HCT116 (cell line): Measurements from ENCODE around the gene FOXR1. TPM values are rescaled to one million over a fixed set of nuclear protein-coding genes. Genes with fewer than 3 reads are reported as not detected.

Experiments used
- ATAC-seq: fragments of 200-7000 bp; cut with Tn5 transposase; 2 replicates; pipeline ENCODE4 v1.9.1; 2020; ENCODE audit warnings: mild to moderate bottlenecking, moderate library complexity
- BruUV-seq: library from RNA; stranded (reverse); fragments of 400-500 nt; replicated peaks from 2 replicates; lab custom pipeline; 2021; lab: Mats Ljungman, UMichigan
- CTCF ChIA-PET: fragments of 300-600 bp; sonication (Branson Sonifier 250); formaldehyde crosslinking; loops from one replicate; lab custom pipeline; 2021; ENCODE audit warnings: antibody characterized with exemption; lab: Charles Lee
- POLR2A ChIA-PET: fragments of 300-600, 350-600 bp; sonication (Branson Sonifier 250); formaldehyde crosslinking; loops from one replicate; lab custom pipeline; 2021; ENCODE audit warnings: antibody characterized with exemption; lab: Charles Lee
- RAD21 ChIA-PET, 2 experiments: fragments of 300-600 bp; sonication (Branson Sonifier 250); formaldehyde crosslinking; loops; one replicate each; lab custom pipeline; 2023; ENCODE audit warnings: low total read pairs in 2 of 2; ENCODE audit not compliant: uncharacterized antibody in 2 of 2, unreplicated experiment in 2 of 2, low non-redundant PET in 1 of 2; lab: Charles Lee
- DNase-seq: peaks from one replicate; pipeline ENCODE4 v3.0.0-alpha.2; 2010; ENCODE audit warnings: low read depth, low spot score
- H2AFZ ChIP-seq: fragments of 200-600 bp; shearing (Covaris generic), sonication (generic); 2 replicates; pipeline ENCODE4 v1.6.1; 2017; ENCODE audit warnings: low read depth, mixed run types, mixed read lengths, antibody characterized with exemption, low read length; ENCODE audit not compliant: poor library complexity, severe bottlenecking
- H3K27ac ChIP-seq: 2 replicates; pipeline ENCODE4 v1.5.1; 2012; ENCODE audit warnings: low read depth, low read length
- H3K27me3 ChIP-seq: fragments of 200-600 bp; sonication (generic); 2 replicates; pipeline ENCODE4 v1.6.1; 2016; ENCODE audit warnings: mixed run types, low read length, mixed read lengths; ENCODE audit not compliant: insufficient read depth
- H3K36me3 ChIP-seq, 2 experiments: fragments of 200-500 bp in 1 of 2; fragments of 200-600 bp in 1 of 2; sonication (Bioruptor generic) in 1 of 2; sonication (generic) in 1 of 2; 2 replicates each; pipeline versions ENCODE4 v1.5.1 to v1.6.1; 2014 to 2016; ENCODE audit warnings: low read length in 2 of 2, inconsistent platforms in 1 of 2, mixed read lengths in 1 of 2, mixed run types in 1 of 2; ENCODE audit not compliant: insufficient read depth in 2 of 2, control insufficient read depth in 1 of 2
- H3K4me1 ChIP-seq, 2 experiments: fragments of 200-600 bp in 1 of 2; sonication (generic) in 1 of 2; 2 replicates each; pipeline versions ENCODE4 v1.5.1 to v1.6.1; 2012 to 2017; ENCODE audit warnings: low read length in 2 of 2, inconsistent platforms in 1 of 2, mild to moderate bottlenecking in 1 of 2, mixed read lengths in 1 of 2, mixed run types in 1 of 2, moderate library complexity in 1 of 2; ENCODE audit not compliant: insufficient read depth in 2 of 2, control insufficient read depth in 1 of 2
- H3K4me2 ChIP-seq: fragments of 200-600 bp; sonication (generic); 2 replicates; pipeline ENCODE4 v1.6.1; 2017; ENCODE audit warnings: mixed run types, low read length, mixed read lengths
- H3K4me3 ChIP-seq, 2 experiments: fragments of 200-600 bp in 1 of 2; sonication (generic) in 1 of 2; replicated peaks in 1 of 2; 2 replicates each; pipeline ENCODE4 v1.5.1; 2011 to 2016; ENCODE audit warnings: low read length in 2 of 2, control low read depth in 1 of 2, low read depth in 1 of 2, mild to moderate bottlenecking in 1 of 2, mixed read lengths in 1 of 2, mixed run types in 1 of 2
- H3K79me2 ChIP-seq: fragments of 200-600 bp; sonication (generic); 2 replicates; pipeline ENCODE4 v1.6.1; 2017; ENCODE audit warnings: mild to moderate bottlenecking, mixed run types, low read length, moderate library complexity, mixed read lengths; ENCODE audit not compliant: insufficient read depth
- H3K9ac ChIP-seq: fragments of 200-600 bp; sonication (generic); 2 replicates; pipeline ENCODE4 v1.6.1; 2016; ENCODE audit warnings: low read length, mixed read lengths
- H3K9me2 ChIP-seq: fragments of 200-600 bp; sonication (generic), shearing (Covaris generic); 2 replicates; pipeline ENCODE4 v1.6.1; 2017; ENCODE audit warnings: mixed run types, mild to moderate bottlenecking, moderate library complexity; ENCODE audit not compliant: insufficient read depth
- H3K9me3 ChIP-seq, 2 experiments: fragments of 200-500 bp in 1 of 2; fragments of 200-600 bp in 1 of 2; sonication (Bioruptor generic) in 1 of 2; sonication (generic) in 1 of 2; 2 replicates each; pipeline ENCODE4 v1.6.1; 2014 to 2017; ENCODE audit warnings: low read length in 2 of 2, mixed read lengths in 2 of 2, inconsistent platforms in 1 of 2, low read depth in 1 of 2, mild to moderate bottlenecking in 1 of 2, mixed run types in 1 of 2, moderate library complexity in 1 of 2; ENCODE audit not compliant: control insufficient read depth in 1 of 2, insufficient read depth in 1 of 2
- H4K20me1 ChIP-seq: fragments of 200-600 bp; sonication (generic), shearing (Covaris generic); 2 replicates; pipeline ENCODE4 v1.6.1; 2017; ENCODE audit warnings: mixed run types, mild to moderate bottlenecking, moderate library complexity; ENCODE audit not compliant: insufficient read depth
- EGR1 ChIP-seq: IDR thresholded peaks from 2 replicates; pipeline ENCODE4 v1.6.1; 2012; ENCODE audit warnings: low read depth
- ELF1 ChIP-seq: IDR thresholded peaks from 2 replicates; pipeline ENCODE4 v1.6.1; 2012; ENCODE audit warnings: low read depth, borderline replicate concordance
- EZH2 ChIP-seq: fragments of 200-600 bp; sonication (generic); IDR thresholded peaks from 2 replicates; pipeline ENCODE4 v1.6.1; 2017; ENCODE audit warnings: antibody characterized with exemption, mixed run types
- MAX ChIP-seq: IDR thresholded peaks from 2 replicates; pipeline ENCODE4 v1.6.1; 2012
- POLR2AphosphoS5 ChIP-seq: IDR thresholded peaks from 2 replicates; pipeline ENCODE4 v1.6.1; 2011; ENCODE audit warnings: mild to moderate bottlenecking, low read depth, low read length, moderate library complexity
- SIN3A ChIP-seq: IDR thresholded peaks from 2 replicates; pipeline ENCODE4 v1.6.1; 2012; ENCODE audit warnings: low read depth
- SRF ChIP-seq: IDR thresholded peaks from 2 replicates; pipeline ENCODE4 v1.6.1; 2012; ENCODE audit warnings: low read depth
- intact Hi-C: fragments of 100-400 bp; cut with micrococcal nuclease; formaldehyde crosslinking; loops from 2 replicates; pipeline ENCODE4 v1.10.0; 2022
- total RNA-seq: library from RNA; stranded (reverse); gene quantifications from one replicate; pipeline ENCODE4 v1.2.1, GENCODE V29; 2021; ENCODE audit not compliant: unreplicated experiment
- TF ChIP-seq, protein P1 (sequence below): IDR thresholded peaks from 2 replicates; pipeline ENCODE4 v1.6.1; 2011; ENCODE audit warnings: mild to moderate bottlenecking, low read length, moderate library complexity; ENCODE audit not compliant: insufficient replicate concordance; ENCODE audit errors: extremely low read depth

The FOXR1 gene
- total RNA-seq, 1 experiment from 2014 or later: not detected

- RAD21 ChIA-PET: no interaction called here
- no peak overlapping the region for H3K4me2 ChIP-seq
- H3K4me1 ChIP-seq: peaks cover 8 to 30% of the 10 kb centered on the region in 2 experiments
- H3K9ac ChIP-seq: no peak overlapping the region
- no peaks in the 10 kb centered on the region for H3K9me3 ChIP-seq
- H4K20me1 ChIP-seq: no peaks in the 10 kb centered on the region
- no peak for TF ChIP-seq EZH2
- TF ChIP-seq, protein P1, sequence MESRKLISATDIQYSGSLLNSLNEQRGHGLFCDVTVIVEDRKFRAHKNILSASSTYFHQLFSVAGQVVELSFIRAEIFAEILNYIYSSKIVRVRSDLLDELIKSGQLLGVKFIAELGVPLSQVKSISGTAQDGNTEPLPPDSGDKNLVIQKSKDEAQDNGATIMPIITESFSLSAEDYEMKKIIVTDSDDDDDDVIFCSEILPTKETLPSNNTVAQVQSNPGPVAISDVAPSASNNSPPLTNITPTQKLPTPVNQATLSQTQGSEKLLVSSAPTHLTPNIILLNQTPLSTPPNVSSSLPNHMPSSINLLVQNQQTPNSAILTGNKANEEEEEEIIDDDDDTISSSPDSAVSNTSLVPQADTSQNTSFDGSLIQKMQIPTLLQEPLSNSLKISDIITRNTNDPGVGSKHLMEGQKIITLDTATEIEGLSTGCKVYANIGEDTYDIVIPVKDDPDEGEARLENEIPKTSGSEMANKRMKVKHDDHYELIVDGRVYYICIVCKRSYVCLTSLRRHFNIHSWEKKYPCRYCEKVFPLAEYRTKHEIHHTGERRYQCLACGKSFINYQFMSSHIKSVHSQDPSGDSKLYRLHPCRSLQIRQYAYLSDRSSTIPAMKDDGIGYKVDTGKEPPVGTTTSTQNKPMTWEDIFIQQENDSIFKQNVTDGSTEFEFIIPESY: no peak
- TF ChIP-seq MAX: no peak
- no peaks in the 10 kb centered on the region for H3K27me3 ChIP-seq
- peaks cover 21 to 38% of the 10 kb centered on the region in 2 experiments; a peak in 3 of 4 replicates for H3K36me3 ChIP-seq
- intact Hi-C loops: no loop called here
- CTCF ChIA-PET: no interaction called here
- ATAC-seq (no peak), DNase-seq (no peak)
- no peaks in the 10 kb centered on the region for H3K9me2 ChIP-seq
- no peak overlapping the region for H3K4me3 ChIP-seq
- no peak overlapping the region for H3K27ac ChIP-seq
- no peak overlapping the region for H2AFZ ChIP-seq
- POLR2A ChIA-PET: interaction anchor here (1.0 kb wide), 1 partner anchor 31 kb away, joined by 3 read pairs; no protein-coding TSS in a partner anchor
- no TSS peak for BruUV-seq
- H3K79me2 ChIP-seq: peaks cover 38% of the 10 kb centered on the region
These were observed 53.5 kb downstream of the FOXR1 start for GRCh38 chr11:119025099-119025473.

GRCh38 chr11:119025541-119025940 is 54.0 kb downstream of the FOXR1 start:
- no peak for ATAC-seq
- CTCF ChIA-PET: no interaction called here

More at GRCh38 chr11:119025541-119025940, 54.0 kb downstream of the FOXR1 start:
- TF ChIP-seq POLR2AphosphoS5 (no peak), SIN3A (no peak), ELF1 (no peak), EGR1 (no peak), SRF (no peak)
- DNase-seq: no peak
- peaks cover 38% of the 10 kb centered on the region for H3K79me2 ChIP-seq
- no peak overlapping the region for H3K9ac ChIP-seq
- no peaks in the 10 kb centered on the region for H4K20me1 ChIP-seq
- H3K36me3 ChIP-seq: peaks cover 21 to 38% of the 10 kb centered on the region in 2 experiments; a peak in 3 of 4 replicates
- intact Hi-C loops: no loop called here
- no TSS peak for BruUV-seq
- no peaks in the 10 kb centered on the region for H3K9me2 ChIP-seq
- H3K4me1 ChIP-seq: peaks cover 5 to 26% of the 10 kb centered on the region in 2 experiments
- H3K4me2 ChIP-seq: no peak overlapping the region
- RAD21 ChIA-PET: no interaction called here
- POLR2A ChIA-PET: interaction anchor here (1.0 kb wide), 1 partner anchor 30 kb away, joined by 3 read pairs; no protein-coding TSS in a partner anchor
- no peaks in the 10 kb centered on the region for H3K9me3 ChIP-seq
- H3K27ac ChIP-seq: no peak overlapping the region
- no peak overlapping the region for H3K4me3 ChIP-seq
- no peaks in the 10 kb centered on the region for H3K27me3 ChIP-seq
- no peak overlapping the region for H2AFZ ChIP-seq
